Mesenteric fat pad (tissue), 1 donor: Measurements from ENCODE around the gene ABI1. TPM values are rescaled to one million over a fixed set of nuclear protein-coding genes. Genes with fewer than 3 reads are reported as not detected.
"Not testable (repeated sequence)": the region's sequence is repeated elsewhere in the genome, so short reads cannot be mapped to it uniquely, and the experiment has no call there.

Source experiments
- DNase-seq: peaks from one replicate; pipeline ENCODE4 v3.0.0-alpha.2; 2020; ENCODE audit warnings: low spot score
- long read RNA-seq: library from polyadenylated mRNA; unstranded; transcript quantifications from one replicate; pipeline ENCODE4 v2.0.0, GENCODE V29; 2020
- total RNA-seq: library from RNA; stranded (reverse); fragmentation: NEBNext Ultra II Directional; extraction: Animal tissue kit (Norgen Biotek cat#: 25700); gene quantifications from one replicate; pipeline ENCODE4 v1.2.1, GENCODE V29; 2021
- donor health status: DM: yes; HTN: yes; CAD: no.

Gene ABI1
- 42.6 TPM for total RNA-seq
- long read RNA-seq, transcript ABI1-206 (11 exons, 1,446 nt), result major isoform, 12 of 65 reads
- long read RNA-seq, transcript ABI1-204 (10 exons, 3,503 nt), result minor isoform, 9 of 65 reads
- long read RNA-seq, transcript ABI1-205 (10 exons, 3,516 nt), result minor isoform, 6 of 65 reads
- long read RNA-seq, partial matches to known transcripts, result 11 of 65 reads
- long read RNA-seq, other reads (novel, unspliced or antisense), result 14 of 65 reads

- DNase-seq, result no peak
These were observed at the start of gene ABI1 for GRCh38 chr10:26860443-26861204. ABI1 (minus strand) TSS chr10:26860958; CDS start chr10:26860863, 95 bp downstream.

- no peak for DNase-seq
These were observed 49.0 kb upstream of the ABI1 start for GRCh38 chr10:26909753-26910152.

GRCh38 chr10:26905253-26905781 lies 44.6 kb upstream of the ABI1 start:
- DNase-seq, result not testable (repeated sequence)

GRCh38 chr10:26903431-26904217 lies 42.9 kb upstream of the ABI1 start:
- DNase-seq, result no peak

GRCh38 chr10:26892306-26892923 lies 31.7 kb upstream of the ABI1 start:
- not testable (repeated sequence) for DNase-seq

GRCh38 chr10:26890956-26891355 lies 30.2 kb upstream of the ABI1 start:
- DNase-seq, result no peak

- no peak for DNase-seq
These were observed 27.0 kb upstream of the ABI1 start for GRCh38 chr10:26887611-26888215.

- no peak for DNase-seq
These were observed 21.0 kb upstream of the ABI1 start for GRCh38 chr10:26881600-26882331.

GRCh38 chr10:26879744-26880143 lies 19.0 kb upstream of the ABI1 start:
- no peak for DNase-seq

GRCh38 chr10:26870766-26871165 lies 10.0 kb upstream of the ABI1 start:
- no peak for DNase-seq

- no peak for DNase-seq
These were observed 8.8 kb upstream of the ABI1 start for GRCh38 chr10:26869528-26869927.

- no peak for DNase-seq
These were observed 2.8 kb upstream of the ABI1 start for GRCh38 chr10:26863351-26864076.

- peak; percentile 99 for DNase-seq
These were observed 644 bp upstream of the ABI1 start for GRCh38 chr10:26861205-26861998.

GRCh38 chr10:26860102-26860442 lies 686 bp downstream of the ABI1 start:
- DNase-seq, result no peak

- no peak for DNase-seq
These were observed 1.3 kb downstream of the ABI1 start for GRCh38 chr10:26859241-26860101.

GRCh38 chr10:26858707-26859034 lies 2.1 kb downstream of the ABI1 start:
- DNase-seq, result no peak

- no peak for DNase-seq
These were observed 2.6 kb downstream of the ABI1 start for GRCh38 chr10:26857991-26858706.
